NCI-H69 (cell line): ENCODE results near the gene CDH11.
A peak's percentile ranks its signal among the peaks of the same experiment; 100 is the strongest.

Source experiments
- DNase-seq: peaks from one replicate; lab custom pipeline; 2025; lab: John Stamatoyannopoulos, UW

The CDH11 gene

GRCh38 chr16:65069766-65070165 is 52.1 kb downstream of the CDH11 start:
- DNase-seq, result no peak

DNA sequence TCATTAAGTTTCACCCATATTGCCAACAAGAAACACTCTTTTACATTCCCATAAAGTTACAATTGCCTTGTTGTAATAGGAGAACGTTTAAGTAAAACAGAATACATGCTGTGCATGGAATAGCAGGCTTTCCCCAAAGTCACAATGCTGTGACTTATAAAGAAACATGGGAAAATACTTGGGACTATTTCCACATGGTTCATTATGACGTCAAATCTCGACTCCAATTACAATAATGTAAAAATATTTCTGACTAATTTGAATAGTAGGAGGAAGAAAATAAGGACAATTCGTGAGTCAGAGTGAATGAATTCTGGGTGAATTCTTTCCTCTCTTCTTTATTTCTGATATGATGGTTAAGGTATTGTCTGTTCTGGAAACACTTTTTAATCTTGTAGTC is 52.8 kb downstream of the CDH11 start:
- no peak for DNase-seq

GRCh38 chr16:65068151-65068740 is 53.6 kb downstream of the CDH11 start:
- no peak for DNase-seq

- no peak for DNase-seq
Measured at GRCh38 chr16:65066651-65067050, 55.2 kb downstream of the CDH11 start.

GRCh38 chr16:65065031-65065430 is 56.8 kb downstream of the CDH11 start:
- DNase-seq, result no peak

- DNase-seq, result no peak
Measured at GRCh38 chr16:65064131-65064530, 57.7 kb downstream of the CDH11 start.

DNA sequence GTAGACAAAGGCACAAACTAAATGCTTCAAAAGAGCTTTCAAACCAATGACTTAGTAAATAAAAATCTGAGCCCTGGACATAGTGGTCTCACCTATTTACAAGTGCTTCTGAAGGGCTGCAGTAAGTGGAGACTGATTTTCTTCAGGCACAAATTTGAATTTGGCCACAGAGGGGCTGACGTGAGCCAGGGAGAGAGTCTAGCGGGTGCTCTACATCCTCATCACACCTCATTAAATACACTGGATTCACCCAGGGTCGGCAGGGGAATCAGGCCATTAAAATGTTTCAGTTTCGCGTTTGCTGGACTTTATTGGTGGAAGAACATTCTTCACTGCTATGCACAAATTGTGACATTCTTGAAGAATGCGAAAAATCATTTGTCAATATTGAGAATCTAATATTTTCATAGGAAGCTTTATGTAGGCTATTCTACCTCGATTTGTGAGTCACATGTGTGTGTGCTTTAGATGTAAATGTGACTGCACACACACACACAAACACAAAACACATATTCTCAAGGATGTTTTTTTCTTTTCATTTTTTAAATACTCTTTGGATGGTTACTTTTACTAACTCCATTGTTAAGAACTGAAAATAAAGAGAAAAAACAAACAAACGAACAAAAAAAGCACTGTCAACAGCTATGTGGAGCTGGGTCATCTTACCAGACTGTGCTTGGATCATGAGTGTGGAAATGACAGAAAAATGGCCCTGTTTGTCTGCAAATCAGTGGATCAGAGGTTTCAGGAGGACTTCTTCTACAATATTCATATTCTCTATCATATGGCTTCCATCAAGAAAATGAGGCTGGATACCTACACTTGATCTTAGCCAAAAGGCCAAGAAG is 58.9 kb downstream of the CDH11 start:
- DNase-seq, result no peak

DNA sequence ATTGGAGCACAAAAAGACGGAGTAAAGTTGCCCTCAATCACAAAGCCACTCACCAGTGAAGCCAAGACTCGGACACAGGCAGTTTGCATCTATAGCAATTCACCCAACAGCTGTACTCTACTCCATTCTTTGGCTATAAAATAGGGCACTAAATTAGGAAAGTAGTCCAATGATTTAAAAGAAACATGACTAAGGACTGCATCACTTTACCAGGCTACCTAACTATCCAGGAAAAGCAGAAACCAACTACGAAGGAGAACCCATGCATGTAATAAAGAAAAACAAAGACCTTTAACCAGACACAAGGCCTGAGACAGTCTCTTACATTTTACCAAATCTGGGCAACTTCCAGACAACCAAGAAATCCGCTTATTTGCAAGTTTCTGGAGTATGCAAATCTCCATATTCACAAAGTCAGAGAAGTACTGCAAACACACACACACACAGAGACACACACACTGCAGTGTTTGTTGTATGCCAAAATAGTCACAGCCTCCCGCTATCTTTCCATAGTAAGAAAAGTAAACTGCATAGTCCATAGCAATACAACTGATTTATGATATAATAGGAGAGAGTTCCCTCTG is 59.8 kb downstream of the CDH11 start:
- DNase-seq, result no peak

DNA sequence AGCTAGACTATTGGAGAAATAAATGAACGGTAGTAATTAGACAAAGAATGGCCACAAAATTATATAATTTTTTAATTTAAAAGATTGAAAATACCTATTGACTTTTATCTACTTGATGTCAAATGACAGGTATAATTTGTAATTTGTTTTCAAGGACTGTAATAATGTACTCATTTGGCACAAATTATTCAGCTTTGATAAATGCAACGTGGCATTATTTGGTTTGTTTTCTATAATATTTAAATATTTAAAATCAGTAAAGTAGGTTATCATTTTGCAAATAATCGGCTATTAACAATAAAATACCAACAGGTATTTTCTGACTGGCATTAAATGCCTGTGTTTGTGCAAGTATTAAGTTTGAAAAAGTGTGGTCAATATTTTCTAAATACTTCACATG is 60.6 kb downstream of the CDH11 start:
- no peak for DNase-seq

DNA sequence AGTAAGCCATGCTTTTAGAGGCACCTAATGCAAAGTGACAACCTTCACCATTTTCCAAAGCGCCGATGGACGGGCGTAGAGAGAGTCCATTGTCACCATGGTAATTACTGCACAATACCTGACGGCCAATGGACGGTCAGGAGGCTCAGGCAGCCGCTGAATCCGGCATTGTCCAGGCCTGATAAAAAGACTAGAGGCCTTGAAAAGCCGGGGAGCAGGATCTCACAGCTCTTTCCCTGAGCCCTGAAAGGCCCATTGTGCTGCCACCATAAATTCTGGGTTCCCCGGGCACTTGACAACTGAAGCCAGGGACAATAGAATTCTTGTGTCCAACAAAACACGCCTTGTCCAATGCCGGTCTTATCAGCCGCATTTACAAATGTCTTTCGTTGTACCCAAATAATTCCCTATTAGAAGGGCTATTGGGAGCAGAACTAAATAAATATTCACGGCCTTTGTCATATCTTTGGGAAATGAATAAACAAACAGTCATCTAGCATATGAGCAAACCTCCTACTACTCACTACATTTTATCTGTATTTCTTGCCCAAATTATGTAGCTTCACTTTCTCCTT is 62.4 kb downstream of the CDH11 start:
- no peak for DNase-seq

GRCh38 chr16:65057184-65057583 is 64.7 kb downstream of the CDH11 start:
- DNase-seq, result no peak

DNA sequence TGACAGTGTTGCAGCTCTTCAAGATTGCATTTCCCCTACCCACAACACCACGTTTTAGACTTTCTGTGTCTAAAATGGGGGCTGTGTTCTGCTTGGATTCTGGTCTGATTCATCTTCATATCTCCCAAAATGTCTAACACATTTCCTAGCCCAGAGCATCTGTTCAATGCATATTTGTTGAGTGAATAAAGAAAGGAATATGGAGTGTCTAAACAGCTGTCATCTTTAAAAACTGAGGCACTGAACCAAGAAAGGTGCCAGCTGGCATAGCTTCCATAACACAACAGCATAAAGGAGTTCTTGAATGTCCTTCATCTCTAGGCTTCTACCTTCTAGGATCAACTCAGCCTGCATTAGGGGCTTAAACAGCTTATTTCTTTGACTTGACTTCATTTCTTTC is 67.4 kb downstream of the CDH11 start:
- DNase-seq, result no peak

DNA sequence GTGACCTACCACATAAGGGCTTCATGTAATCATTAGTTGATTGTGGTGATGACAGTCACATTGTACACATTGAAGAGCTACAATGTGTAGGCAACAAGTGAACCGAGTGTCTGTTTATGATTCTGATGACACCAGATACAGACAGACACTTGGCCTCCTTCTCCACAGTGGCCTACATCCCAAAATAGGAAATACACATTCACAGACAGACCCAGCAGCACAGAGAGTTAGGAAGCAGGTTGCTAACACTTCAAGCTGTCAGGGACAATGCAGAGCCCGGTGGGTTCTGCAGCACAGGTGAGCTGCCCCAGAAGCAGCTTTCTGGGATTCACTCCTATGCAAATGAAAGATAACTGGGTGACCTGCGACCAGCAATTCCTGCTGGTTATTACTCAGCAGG is 72.2 kb downstream of the CDH11 start:
- no peak for DNase-seq

- DNase-seq, result no peak
Measured at GRCh38 chr16:65045961-65046360, 75.9 kb downstream of the CDH11 start.

GRCh38 chr16:65044873-65045272 is 77.0 kb downstream of the CDH11 start:
- no peak for DNase-seq

DNA sequence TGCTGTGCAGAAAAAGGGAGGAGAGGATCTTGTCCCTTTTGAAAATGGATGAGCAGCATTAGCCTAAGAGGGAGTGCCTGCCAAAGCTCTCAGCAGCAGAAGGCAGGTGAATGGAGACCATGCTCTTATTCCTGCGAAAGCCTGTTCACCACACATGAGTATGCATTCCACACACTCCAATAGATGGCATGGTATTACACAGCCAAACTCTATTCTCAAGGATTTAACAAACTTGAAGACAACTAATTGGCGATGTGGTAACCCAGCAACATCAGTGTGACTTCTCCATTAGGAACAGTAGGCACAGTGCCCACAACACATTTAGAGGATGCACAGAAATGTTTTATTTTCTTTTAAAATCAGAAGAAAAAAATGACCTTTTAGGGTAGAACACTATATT is 77.8 kb downstream of the CDH11 start:
- DNase-seq, result no peak

- DNase-seq, result no peak
Measured at GRCh38 chr16:65042438-65043365, 79.2 kb downstream of the CDH11 start.

- DNase-seq, result no peak
Measured at GRCh38 chr16:65041667-65042066, 80.2 kb downstream of the CDH11 start.

DNA sequence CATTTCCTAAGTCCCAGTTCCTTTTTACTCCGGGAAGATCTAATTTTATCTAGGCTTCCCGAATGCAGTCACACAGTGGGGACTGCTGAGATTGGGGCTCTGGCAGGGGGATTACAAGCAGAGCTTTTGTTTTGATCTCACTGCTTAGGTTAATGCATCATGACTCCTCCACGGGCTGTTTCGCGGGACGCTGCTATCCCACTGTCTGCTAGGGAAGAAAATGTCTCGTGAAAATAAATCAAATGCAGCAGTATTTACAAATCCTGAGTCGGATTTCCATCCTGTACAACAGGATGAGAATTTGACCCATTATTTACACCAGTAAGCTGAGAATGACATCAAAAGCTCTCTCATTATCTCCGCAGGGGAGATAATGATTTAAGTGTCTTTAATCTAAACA is 83.8 kb downstream of the CDH11 start:
- DNase-seq, result peak; percentile 73

DNA sequence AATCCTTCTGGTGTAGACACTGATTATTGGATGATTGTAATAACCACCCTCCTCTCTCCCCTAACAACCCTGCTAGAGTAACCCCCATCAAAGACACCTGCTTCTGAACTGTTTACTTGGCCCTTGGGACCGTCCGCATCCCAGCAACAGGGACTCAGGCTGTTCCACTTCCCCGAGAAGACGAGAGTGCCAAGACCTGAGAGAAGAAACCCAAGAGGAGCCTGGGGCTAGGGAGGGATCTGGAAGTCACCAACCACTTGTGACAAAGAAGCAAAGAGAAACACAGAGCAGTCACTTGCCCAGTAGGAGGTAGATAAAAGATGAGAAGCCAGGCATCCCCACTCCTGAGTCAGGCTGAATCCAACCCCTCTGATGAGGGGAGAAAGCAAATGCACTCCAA is 84.3 kb downstream of the CDH11 start:
- DNase-seq, result peak; percentile 7

DNA sequence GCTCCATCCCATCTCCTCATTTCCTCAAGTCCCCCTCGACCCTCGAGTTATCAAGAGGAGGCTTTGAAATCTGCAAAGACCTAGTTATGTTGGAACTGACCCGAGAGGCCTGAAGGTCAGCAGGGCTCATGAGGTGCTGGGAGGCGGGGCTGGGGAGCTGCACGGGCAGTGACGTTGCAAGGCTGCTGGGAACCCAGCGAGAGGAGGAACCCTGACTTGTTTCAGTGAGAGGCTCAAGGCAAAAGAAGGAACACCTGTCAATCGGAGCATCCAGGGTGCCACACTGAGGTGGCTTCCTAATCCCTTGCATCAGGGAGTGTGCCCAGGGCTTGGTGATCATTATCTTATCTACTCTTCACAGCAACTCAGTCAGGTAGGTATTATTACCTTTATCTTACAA is 86.9 kb downstream of the CDH11 start:
- no peak for DNase-seq

DNA sequence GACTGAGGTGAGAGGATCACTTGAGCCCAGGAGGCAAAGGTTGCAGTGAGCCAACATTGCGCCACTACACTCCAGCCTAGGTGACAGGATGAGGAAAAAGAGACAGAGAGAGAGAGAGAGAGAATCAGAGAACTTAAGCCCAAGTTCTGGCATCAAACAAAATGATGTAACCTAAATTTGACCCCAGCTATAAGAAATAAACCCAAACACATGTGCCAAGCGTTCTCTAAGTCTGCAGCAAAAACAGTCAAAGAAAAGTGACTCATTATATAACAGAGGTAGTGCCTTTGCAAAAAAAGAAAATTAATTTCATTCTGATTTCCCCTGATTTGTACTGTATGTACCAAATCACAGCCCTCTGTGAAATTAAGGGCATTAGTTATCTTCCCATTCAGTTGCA is 89.5 kb downstream of the CDH11 start:
- no peak for DNase-seq
